Heart left ventricle (tissue), 13 donors: ENCODE data around the gene TENT4B.

Experiments
- POLR2A ChIP-seq, 2 donors: fragments of 450-650 bp; IDR thresholded peaks; one replicate each; pipeline ENCODE4 v1.6.1; 2017; ENCODE audit warnings: antibody characterized with exemption in 2 of 2, mild to moderate bottlenecking in 2 of 2, moderate library complexity in 2 of 2
- TF ChIP-seq, protein P1 (sequence below), 12 donors: fragments of 200-600 bp; sonication (generic) in 4 of 12; IDR thresholded peaks; one replicate each; pipeline versions ENCODE4 v1.5.0 to v1.8.0; 2018 to 2022; ENCODE audit warnings: antibody characterized with exemption in 12 of 12, mild to moderate bottlenecking in 5 of 12
- donor health status: ischemic (EF 13 %, LVEDD 7.1; RV severe dilation, severe dysfunction).
- donor health status: DM: no; HTN: yes; CAD: no.
- donor health status: DM: no; HTN: no; CAD: no.
- donor health status: ischemic (EF 25% LVEDD 6.9; RV normal size, moderate dysfunction).
- donor health status: ischemic (EF 25% LVEDD 5.7; RV mildly dilated, moderate dysfunction).
- donor health status: ischemic (EF 35%, LVEDD 5.7; RV mildly dilated, moderate dysfunction).
- donor health status: nonischemic (EF 11% LVEDD 7.7; RV severe dilation, severe dysfunction).
- donor health status: DM: yes; HTN: yes; CAD: no.
- donor health status: PGD.
- donor health status: ischemic (EF 29% LVEDD 5.4; RV normal size, mild dysfunction).
- donor health status: nonischemic (EF 23%, LVEDD 6.1; RV moderate dilation, normal function).

DNA sequence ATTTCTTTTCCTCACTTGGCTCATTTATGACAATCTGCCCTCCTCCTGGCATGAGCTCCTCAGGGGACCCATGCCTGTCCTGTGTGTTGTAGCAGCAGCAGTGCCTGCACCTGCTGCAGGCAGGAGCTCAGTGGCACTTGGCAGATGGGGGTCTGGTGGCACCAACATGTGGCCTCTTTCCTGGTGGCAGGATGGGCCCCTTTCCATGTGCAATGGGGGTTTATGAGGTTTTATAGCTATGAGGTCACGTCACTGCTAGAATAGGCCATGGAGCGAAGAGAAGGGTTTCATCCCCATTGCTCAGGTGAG lies 120.2 kb downstream of the TENT4B start:
- TF ChIP-seq, protein P1, sequence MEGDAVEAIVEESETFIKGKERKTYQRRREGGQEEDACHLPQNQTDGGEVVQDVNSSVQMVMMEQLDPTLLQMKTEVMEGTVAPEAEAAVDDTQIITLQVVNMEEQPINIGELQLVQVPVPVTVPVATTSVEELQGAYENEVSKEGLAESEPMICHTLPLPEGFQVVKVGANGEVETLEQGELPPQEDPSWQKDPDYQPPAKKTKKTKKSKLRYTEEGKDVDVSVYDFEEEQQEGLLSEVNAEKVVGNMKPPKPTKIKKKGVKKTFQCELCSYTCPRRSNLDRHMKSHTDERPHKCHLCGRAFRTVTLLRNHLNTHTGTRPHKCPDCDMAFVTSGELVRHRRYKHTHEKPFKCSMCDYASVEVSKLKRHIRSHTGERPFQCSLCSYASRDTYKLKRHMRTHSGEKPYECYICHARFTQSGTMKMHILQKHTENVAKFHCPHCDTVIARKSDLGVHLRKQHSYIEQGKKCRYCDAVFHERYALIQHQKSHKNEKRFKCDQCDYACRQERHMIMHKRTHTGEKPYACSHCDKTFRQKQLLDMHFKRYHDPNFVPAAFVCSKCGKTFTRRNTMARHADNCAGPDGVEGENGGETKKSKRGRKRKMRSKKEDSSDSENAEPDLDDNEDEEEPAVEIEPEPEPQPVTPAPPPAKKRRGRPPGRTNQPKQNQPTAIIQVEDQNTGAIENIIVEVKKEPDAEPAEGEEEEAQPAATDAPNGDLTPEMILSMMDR (IDR thresholded peaks at IDR 0.05): no peak
- no peak for TF ChIP-seq POLR2A (IDR thresholded peaks at IDR 0.05)
